ENCODE data around the gene PCDH9. TPM values are rescaled to one million over a fixed set of nuclear protein-coding genes. Genes with fewer than 3 reads are reported as not detected.

Gene PCDH9
- total and polyA plus RNA-seq, 4 experiments from 2014 or later, result 0.08 to 0.18 (median 0.14) TPM

- no peak overlapping the region for H3K4me3 ChIP-seq (ENCODE audit: low read length in 2 of 2)
- no peaks in the 10 kb centered on the region for H3K36me3 ChIP-seq (ENCODE audit: insufficient read depth, low read length)
- intact Hi-C loops (cut with micrococcal nuclease), result no loop called here
- Mint-ChIP-seq H3K4me1 (no peaks in the 10 kb centered on the region), H3K9me3 (peaks cover 0 to 10% (median 2%) of the 10 kb centered on the region in 8 donors), H3K27me3 (no peaks in the 10 kb centered on the region), H3K27ac (no peak overlapping the region), H3K36me3 (no peaks in the 10 kb centered on the region), H3K4me3 (no peak overlapping the region)
- H3K27me3 ChIP-seq (ENCODE audit: insufficient read depth, low read length), result no peaks in the 10 kb centered on the region
- H3K27ac ChIP-seq (ENCODE audit: low read depth, low read length), result no peak overlapping the region
- ChIA-PET CTCF (ENCODE audit: partially characterized antibody) (no interaction called here), POLR2A (ENCODE audit: partially characterized antibody) (no interaction called here)
- DNase-seq, result no peak
- H3K4me1 ChIP-seq (ENCODE audit: insufficient read depth, low read length), result no peaks in the 10 kb centered on the region
- no peaks in the 10 kb centered on the region for H3K9me3 ChIP-seq (ENCODE audit: control insufficient read depth in 1 of 2, low read length in 2 of 2)
These were observed 193.3 kb downstream of the PCDH9 start for GRCh38 chr13:67036699-67037457.

- Histone ChIP-seq H3K27me3 (ENCODE audit: insufficient read depth, low read length) (no peaks in the 10 kb centered on the region), H3K4me3 (ENCODE audit: low read length in 2 of 2) (no peak overlapping the region), H3K27ac (ENCODE audit: low read depth, low read length) (no peak overlapping the region), H3K9me3 (ENCODE audit: control insufficient read depth in 1 of 2, low read length in 2 of 2) (no peaks in the 10 kb centered on the region), H3K4me1 (ENCODE audit: insufficient read depth, low read length) (no peaks in the 10 kb centered on the region), H3K36me3 (ENCODE audit: insufficient read depth, low read length) (no peaks in the 10 kb centered on the region)
- Mint-ChIP-seq H3K4me1 (no peaks in the 10 kb centered on the region), H3K9me3 (peaks cover 0 to 6% (median under 1%) of the 10 kb centered on the region in 8 donors), H3K27ac (no peak overlapping the region), H3K4me3 (no peak overlapping the region), H3K36me3 (no peaks in the 10 kb centered on the region), H3K27me3 (no peaks in the 10 kb centered on the region)
- no peak for DNase-seq
- POLR2A ChIA-PET (ENCODE audit: partially characterized antibody), result no interaction called here
- intact Hi-C loops (cut with micrococcal nuclease), result no loop called here
- CTCF ChIA-PET (ENCODE audit: partially characterized antibody), result no interaction called here
These were observed 197.0 kb downstream of the PCDH9 start for GRCh38 chr13:67033170-67033569.

- no peaks in the 10 kb centered on the region for H3K4me1 ChIP-seq (ENCODE audit: insufficient read depth, low read length)
- H3K9me3 ChIP-seq (ENCODE audit: control insufficient read depth in 1 of 2, low read length in 2 of 2), result no peaks in the 10 kb centered on the region
- H3K27me3 ChIP-seq (ENCODE audit: insufficient read depth, low read length), result no peaks in the 10 kb centered on the region
- Mint-ChIP-seq H3K27ac (no peak overlapping the region), H3K36me3 (no peaks in the 10 kb centered on the region), H3K9me3 (peaks cover 0 to 7% (median 3%) of the 10 kb centered on the region in 8 donors), H3K4me3 (no peak overlapping the region), H3K4me1 (no peaks in the 10 kb centered on the region), H3K27me3 (no peaks in the 10 kb centered on the region)
- no peak for DNase-seq
- no peak overlapping the region for H3K27ac ChIP-seq (ENCODE audit: low read depth, low read length)
- POLR2A ChIA-PET (ENCODE audit: partially characterized antibody), result no interaction called here
- no peak overlapping the region for H3K4me3 ChIP-seq (ENCODE audit: low read length in 2 of 2)
- CTCF ChIA-PET (ENCODE audit: partially characterized antibody), result no interaction called here
- intact Hi-C loops (cut with micrococcal nuclease), result no loop called here
- no peaks in the 10 kb centered on the region for H3K36me3 ChIP-seq (ENCODE audit: insufficient read depth, low read length)
These were observed 206.8 kb downstream of the PCDH9 start for GRCh38 chr13:67023130-67023876.

- intact Hi-C loops (cut with micrococcal nuclease), result no loop called here
- POLR2A ChIA-PET (ENCODE audit: partially characterized antibody), result no interaction called here
- H3K9me3 ChIP-seq (ENCODE audit: control insufficient read depth in 1 of 2, low read length in 2 of 2), result no peaks in the 10 kb centered on the region
- no peak for DNase-seq
- H3K4me3 Mint-ChIP-seq, result no peak overlapping the region
- H3K4me3 ChIP-seq (ENCODE audit: low read length in 2 of 2), result no peak overlapping the region
- no peak overlapping the region for H3K27ac ChIP-seq (ENCODE audit: low read depth, low read length)
- no peaks in the 10 kb centered on the region for H3K36me3 ChIP-seq (ENCODE audit: insufficient read depth, low read length)
- no peaks in the 10 kb centered on the region for H3K27me3 Mint-ChIP-seq
- H3K4me1 Mint-ChIP-seq, result peaks cover 0 to 1% (median 0%) of the 10 kb centered on the region in 4 donors
- H3K36me3 Mint-ChIP-seq, result no peaks in the 10 kb centered on the region
- CTCF ChIA-PET (ENCODE audit: partially characterized antibody), result no interaction called here
- no peak overlapping the region for H3K27ac Mint-ChIP-seq
- no peaks in the 10 kb centered on the region for H3K4me1 ChIP-seq (ENCODE audit: insufficient read depth, low read length)
- H3K9me3 Mint-ChIP-seq, result peaks cover 0 to 13% (median 6%) of the 10 kb centered on the region in 8 donors
- no peaks in the 10 kb centered on the region for H3K27me3 ChIP-seq (ENCODE audit: insufficient read depth, low read length)
These were observed 211.4 kb downstream of the PCDH9 start for GRCh38 chr13:67018775-67019174.

- no peaks in the 10 kb centered on the region for H3K27me3 ChIP-seq (ENCODE audit: insufficient read depth, low read length)
- no peak overlapping the region for H3K4me3 Mint-ChIP-seq
- intact Hi-C loops (cut with micrococcal nuclease), result no loop called here
- H3K4me3 ChIP-seq (ENCODE audit: low read length in 2 of 2), result no peak overlapping the region
- H3K4me1 ChIP-seq (ENCODE audit: insufficient read depth, low read length), result no peaks in the 10 kb centered on the region
- H3K27ac Mint-ChIP-seq, result no peak overlapping the region
- no peaks in the 10 kb centered on the region for H3K27me3 Mint-ChIP-seq
- ChIA-PET CTCF (ENCODE audit: partially characterized antibody) (no interaction called here), POLR2A (ENCODE audit: partially characterized antibody) (no interaction called here)
- no peaks in the 10 kb centered on the region for H3K36me3 Mint-ChIP-seq
- H3K9me3 Mint-ChIP-seq, result peaks cover 0 to 13% (median 5%) of the 10 kb centered on the region in 8 donors
- H3K27ac ChIP-seq (ENCODE audit: low read depth, low read length), result no peak overlapping the region
- no peaks in the 10 kb centered on the region for H3K9me3 ChIP-seq (ENCODE audit: control insufficient read depth in 1 of 2, low read length in 2 of 2)
- no peak for DNase-seq
- H3K4me1 Mint-ChIP-seq, result peaks cover 0 to 1% (median 0%) of the 10 kb centered on the region in 4 donors
- H3K36me3 ChIP-seq (ENCODE audit: insufficient read depth, low read length), result no peaks in the 10 kb centered on the region
These were observed 212.9 kb downstream of the PCDH9 start for GRCh38 chr13:67017276-67017675.

- Histone ChIP-seq H3K4me1 (ENCODE audit: insufficient read depth, low read length) (no peaks in the 10 kb centered on the region), H3K4me3 (ENCODE audit: low read length in 2 of 2) (no peak overlapping the region), H3K9me3 (ENCODE audit: control insufficient read depth in 1 of 2, low read length in 2 of 2) (no peaks in the 10 kb centered on the region), H3K36me3 (ENCODE audit: insufficient read depth, low read length) (no peaks in the 10 kb centered on the region), H3K27ac (ENCODE audit: low read depth, low read length) (no peak overlapping the region), H3K27me3 (ENCODE audit: insufficient read depth, low read length) (no peaks in the 10 kb centered on the region)
- Mint-ChIP-seq H3K4me1 (peaks cover 0 to 1% (median 0%) of the 10 kb centered on the region in 4 donors), H3K4me3 (no peak overlapping the region), H3K9me3 (peaks cover 0 to 14% (median 5%) of the 10 kb centered on the region in 8 donors), H3K36me3 (no peaks in the 10 kb centered on the region), H3K27ac (no peak overlapping the region), H3K27me3 (no peaks in the 10 kb centered on the region)
- CTCF ChIA-PET (ENCODE audit: partially characterized antibody), result no interaction called here
- POLR2A ChIA-PET (ENCODE audit: partially characterized antibody), result no interaction called here
- no peak for DNase-seq
- intact Hi-C loops (cut with micrococcal nuclease), result no loop called here
These were observed 214.0 kb downstream of the PCDH9 start for GRCh38 chr13:67015976-67016600.

GRCh38 chr13:67014399-67014798 is 215.7 kb downstream of the PCDH9 start:
- H3K9me3 ChIP-seq (ENCODE audit: control insufficient read depth in 1 of 2, low read length in 2 of 2), result no peaks in the 10 kb centered on the region
- ChIA-PET CTCF (ENCODE audit: partially characterized antibody) (no interaction called here), POLR2A (ENCODE audit: partially characterized antibody) (no interaction called here)
- H3K36me3 ChIP-seq (ENCODE audit: insufficient read depth, low read length), result no peaks in the 10 kb centered on the region
- no peak for DNase-seq
- Mint-ChIP-seq H3K4me1 (peaks cover 0 to 1% (median 0%) of the 10 kb centered on the region in 4 donors), H3K27ac (no peak overlapping the region), H3K9me3 (peaks cover 0 to 15% (median 5%) of the 10 kb centered on the region in 8 donors), H3K27me3 (no peaks in the 10 kb centered on the region), H3K4me3 (peak overlapping the region in 1 of 8 donors; percentile 62), H3K36me3 (no peaks in the 10 kb centered on the region)
- H3K4me1 ChIP-seq (ENCODE audit: insufficient read depth, low read length), result no peaks in the 10 kb centered on the region
- H3K27ac ChIP-seq (ENCODE audit: low read depth, low read length), result no peak overlapping the region
- no peak overlapping the region for H3K4me3 ChIP-seq (ENCODE audit: low read length in 2 of 2)
- intact Hi-C loops (cut with micrococcal nuclease), result no loop called here
- no peaks in the 10 kb centered on the region for H3K27me3 ChIP-seq (ENCODE audit: insufficient read depth, low read length)

Data from CD4-positive, alpha-beta memory T cell (primary cell).